HepG2 (cell line): Measurements from ENCODE around the gene ZNF23. TPM values are rescaled to one million over a fixed set of nuclear protein-coding genes. Genes with fewer than 3 reads are reported as not detected.

ENCODE experiments used
- AGO1 ChIP-seq: fragments of 200-400 bp; formaldehyde crosslinking; IDR thresholded peaks from 2 replicates; pipeline ENCODE4 v1.6.1; 2017; ENCODE audit warnings: mild to moderate bottlenecking, low read depth, low read length, moderate library complexity; ENCODE audit not compliant: poor library complexity, severe bottlenecking
- ARID2 ChIP-seq: sonication (generic); formaldehyde crosslinking; IDR thresholded peaks from 2 replicates; pipeline ENCODE4 v1.8.1; 2022; ENCODE audit warnings: mild to moderate bottlenecking, missing genetic modification reagents, borderline replicate concordance
- ASH2L ChIP-seq: fragments of 300-600, 200-600 bp; sonication (generic); IDR thresholded peaks from 2 replicates; pipeline ENCODE4 v1.7.0; 2017; ENCODE audit warnings: low read depth, mild to moderate bottlenecking, moderate library complexity, mixed read lengths, low read length; ENCODE audit not compliant: insufficient read length
- CBX1 ChIP-seq: IDR thresholded peaks from one replicate; pipeline ENCODE4 v1.6.1; 2016; ENCODE audit warnings: antibody characterized with exemption, low read depth
- E2F5 ChIP-seq: sonication (generic); formaldehyde crosslinking; conservative IDR thresholded peaks from 2 replicates; pipeline ENCODE4 v1.4.0; 2020; ENCODE audit warnings: missing genetic modification reagents
- MAFK ChIP-seq, 2 experiments: IDR thresholded peaks in 1 of 2; conservative IDR thresholded peaks in 1 of 2; 2 replicates each; pipeline ENCODE4 v1.6.1; 2011; ENCODE audit warnings: improper control_type of control experiment in 2 of 2, low read length in 2 of 2
- MATR3 ChIP-seq: sonication (generic); formaldehyde crosslinking; IDR thresholded peaks from 2 replicates; pipeline ENCODE4 v1.4.0; 2020; ENCODE audit warnings: missing genetic modification reagents
- PRDM10 ChIP-seq: sonication (generic); formaldehyde crosslinking; IDR thresholded peaks from 2 replicates; pipeline ENCODE4 v1.4.0; 2020; ENCODE audit warnings: low read depth, missing genetic modification reagents
- PRPF4 ChIP-seq: fragments of 200-400 bp; formaldehyde crosslinking; IDR thresholded peaks from 2 replicates; pipeline ENCODE4 v1.6.1; 2016; ENCODE audit warnings: low read length, low read depth; ENCODE audit not compliant: poor library complexity, severe bottlenecking
- SALL1 ChIP-seq: sonication (generic); formaldehyde crosslinking; IDR thresholded peaks from 2 replicates; pipeline ENCODE4 v1.8.0; 2022; ENCODE audit warnings: mild to moderate bottlenecking, missing genetic modification reagents
- SMARCC2 ChIP-seq: fragments of 450-650 bp; IDR thresholded peaks from 2 replicates; pipeline ENCODE4 v1.6.1; 2017; ENCODE audit warnings: antibody characterized with exemption, mild to moderate bottlenecking
- SP140L ChIP-seq: sonication (generic); formaldehyde crosslinking; IDR thresholded peaks from 2 replicates; pipeline ENCODE4 v1.4.0; 2020; ENCODE audit warnings: missing genetic modification reagents, borderline replicate concordance
- TEAD2 ChIP-seq: sonication (generic); formaldehyde crosslinking; IDR thresholded peaks from 2 replicates; pipeline ENCODE4 v1.9.0; 2021; ENCODE audit warnings: missing genetic modification reagents
- TMF1 ChIP-seq: sonication (generic); formaldehyde crosslinking; IDR thresholded peaks from 2 replicates; pipeline ENCODE4 v1.8.1; 2022; ENCODE audit warnings: low read depth, missing genetic modification reagents
- ZFP36L2 ChIP-seq: sonication (generic); formaldehyde crosslinking; IDR thresholded peaks from 2 replicates; pipeline ENCODE4 v1.4.0; 2020; ENCODE audit warnings: missing genetic modification reagents
- ZHX1 ChIP-seq: sonication (generic); formaldehyde crosslinking; IDR thresholded peaks from 2 replicates; pipeline ENCODE4 v1.8.1; 2022; ENCODE audit warnings: low read depth, mild to moderate bottlenecking, missing genetic modification reagents
- ZNF432 ChIP-seq: sonication (generic); formaldehyde crosslinking; IDR thresholded peaks from 2 replicates; pipeline ENCODE4 v1.5.0; 2020; ENCODE audit warnings: missing genetic modification reagents, mild to moderate bottlenecking, borderline replicate concordance
- ZNF451 ChIP-seq: sonication (generic); formaldehyde crosslinking; IDR thresholded peaks from 2 replicates; pipeline ENCODE4 v1.5.0; 2020; ENCODE audit warnings: mild to moderate bottlenecking, missing genetic modification reagents
- ZNF652 ChIP-seq: IDR thresholded peaks from 2 replicates; pipeline ENCODE4 v1.6.1; 2016; ENCODE audit warnings: low read depth, borderline replicate concordance
- ZNF670 ChIP-seq: sonication (generic); formaldehyde crosslinking; IDR thresholded peaks from 2 replicates; pipeline ENCODE4 v1.8.0; 2022; ENCODE audit warnings: mild to moderate bottlenecking, missing genetic modification reagents, borderline replicate concordance
- ZNF720 ChIP-seq: sonication (generic); formaldehyde crosslinking; IDR thresholded peaks from 2 replicates; pipeline ENCODE4 v1.4.0; 2020; ENCODE audit warnings: missing genetic modification reagents
- polyA plus RNA-seq, 8 experiments: library from polyadenylated mRNA; depleted of rRNA in 3 of 8; stranded (reverse) in 7 of 8; unstranded in 1 of 8; fragments of >200 nt; fragmentation: Illumina TruSeq in 4 of 8; extraction: Trizol in 4 of 8; gene quantifications; 2 replicates each; pipeline versions ENCODE4 v1.2.1 to v1.2.3, GENCODE V29; 2011 to 2016; ENCODE audit warnings: low read depth in 4 of 8, missing spikeins in 1 of 8, mixed read lengths in 1 of 8; ENCODE audit not compliant: insufficient read depth in 1 of 8
- total RNA-seq, 5 experiments: library from RNA; depleted of rRNA; stranded (reverse); fragments of >200 nt; fragmentation: Illumina TruSeq; extraction: Trizol; gene quantifications; 2 replicates each; pipeline ENCODE4 v1.2.3, GENCODE V29; 2016; ENCODE audit warnings: low read depth in 1 of 5

Gene ZNF23
- total and polyA plus RNA-seq, 2 of the 13 experiments (the other 11 are each of a cell fraction or from before 2014, with no cell fraction given): 8.6 to 12.2 TPM

- TF ChIP-seq ZNF451 (CRISPR knock-in tag) (no peak; the same call in 1 of the 2 replicates), CBX1 (no peak), ASH2L (no peak), ARID2 (CRISPR knock-in tag) (no peak), AGO1 (no peak), SMARCC2 (no peak), ZFP36L2 (CRISPR knock-in tag) (peak; percentile 96; the same call in 1 of the 2 replicates), E2F5 (peak; percentile 81; the same call in 1 of the 2 replicates), ZNF720 (CRISPR knock-in tag) (peak; percentile 96), ZNF432 (CRISPR knock-in tag) (no peak), TEAD2 (CRISPR knock-in tag) (peak; percentile 92), ZNF670 (CRISPR knock-in tag) (peak; percentile 59; the same call in 1 of the 2 replicates), SALL1 (CRISPR knock-in tag) (peak; percentile 93), MAFK (conservative IDR thresholded peaks at IDR 0.05 in 1 of 2, IDR thresholded peaks at IDR 0.05 in 1 of 2; ENCODE audit: low read length in 2 of 2) (no peak), PRDM10 (CRISPR knock-in tag) (peak; percentile 87), PRPF4 (no peak), SP140L (CRISPR knock-in tag) (peak; percentile 99; the same call in 1 of the 2 replicates), TMF1 (CRISPR knock-in tag) (peak; percentile 78; the same call in 1 of the 2 replicates), MATR3 (CRISPR knock-in tag) (no peak), ZNF652 (no peak), ZHX1 (CRISPR knock-in tag) (no peak)
These were observed 5.8 kb upstream of the ZNF23 start (continued) for GRCh38 chr16:71467810-71468209.
